HepG2 (cell line): ENCODE results near the gene RPS2. TPM values are rescaled to one million over a fixed set of nuclear protein-coding genes. Genes with fewer than 3 reads are reported as not detected.
A peak's percentile ranks its signal among the peaks of the same experiment; 100 is the strongest.

Experiments used
- AKAP8 ChIP-seq: sonication (generic); formaldehyde crosslinking; IDR thresholded peaks from 2 replicates; pipeline ENCODE4 v1.5.1; 2020; ENCODE audit warnings: mild to moderate bottlenecking, missing genetic modification reagents
- ARNT ChIP-seq: fragments of 450-650 bp; IDR thresholded peaks from 2 replicates; pipeline ENCODE4 v1.6.1; 2017
- BHLHE40 ChIP-seq: IDR thresholded peaks from 2 replicates; pipeline ENCODE4 v1.6.1; 2011; ENCODE audit warnings: low read length, improper control_type of control experiment
- HOXD1 ChIP-seq: sonication (generic); formaldehyde crosslinking; IDR thresholded peaks from 2 replicates; pipeline ENCODE4 v1.5.0; 2020; ENCODE audit warnings: missing genetic modification reagents
- IRF2 ChIP-seq: IDR thresholded peaks from 2 replicates; pipeline ENCODE4 v1.6.1; 2018; ENCODE audit warnings: missing genetic modification reagents, missing compliant biosample characterization
- KLF9 ChIP-seq: IDR thresholded peaks from 2 replicates; pipeline ENCODE4 v1.6.1; 2016; ENCODE audit warnings: low read depth
- MED13 ChIP-seq: sonication (generic); formaldehyde crosslinking; IDR thresholded peaks from 2 replicates; pipeline ENCODE4 v1.5.0; 2020; ENCODE audit warnings: missing genetic modification reagents
- SKI ChIP-seq: fragments of 450-650 bp; IDR thresholded peaks from one replicate; pipeline ENCODE4 v1.6.1; 2018; ENCODE audit warnings: mild to moderate bottlenecking; ENCODE audit not compliant: partially characterized antibody
- TERF1 ChIP-seq: sonication (generic); formaldehyde crosslinking; IDR thresholded peaks from 2 replicates; pipeline ENCODE4 v1.8.0; 2022; ENCODE audit warnings: mild to moderate bottlenecking, missing genetic modification reagents, moderate library complexity
- ZBTB8A ChIP-seq: sonication (generic); formaldehyde crosslinking; IDR thresholded peaks from 2 replicates; pipeline ENCODE4 v1.4.0; 2020; ENCODE audit warnings: mild to moderate bottlenecking, low read depth, missing genetic modification reagents, borderline replicate concordance
- ZNF329 ChIP-seq: sonication (generic); formaldehyde crosslinking; IDR thresholded peaks from 2 replicates; pipeline ENCODE4 v1.9.0; 2021; ENCODE audit warnings: low read depth, mild to moderate bottlenecking, missing genetic modification reagents
- ZNF354B ChIP-seq: sonication (generic); formaldehyde crosslinking; IDR thresholded peaks from 2 replicates; pipeline ENCODE4 v1.8.0; 2022; ENCODE audit warnings: mild to moderate bottlenecking, missing genetic modification reagents
- ZNF510 ChIP-seq: sonication (generic); formaldehyde crosslinking; IDR thresholded peaks from 2 replicates; pipeline ENCODE4 v1.4.0; 2020; ENCODE audit warnings: low read depth, mild to moderate bottlenecking, missing genetic modification reagents
- ZNF746 ChIP-seq: sonication (generic); formaldehyde crosslinking; IDR thresholded peaks from 2 replicates; pipeline ENCODE4 v1.8.0; 2022; ENCODE audit warnings: mild to moderate bottlenecking, missing genetic modification reagents
- ZNF790 ChIP-seq: sonication (generic); formaldehyde crosslinking; IDR thresholded peaks from 2 replicates; pipeline ENCODE4 v1.8.0; 2022; ENCODE audit warnings: missing genetic modification reagents, mild to moderate bottlenecking, borderline replicate concordance
- ZSCAN30 ChIP-seq: sonication (generic); formaldehyde crosslinking; IDR thresholded peaks from 2 replicates; pipeline ENCODE4 v1.5.0; 2020; ENCODE audit warnings: mild to moderate bottlenecking, missing genetic modification reagents
- polyA plus RNA-seq, 8 experiments: library from polyadenylated mRNA; depleted of rRNA in 3 of 8; stranded (reverse) in 7 of 8; unstranded in 1 of 8; fragments of >200 nt; fragmentation: Illumina TruSeq in 4 of 8; extraction: Trizol in 4 of 8; gene quantifications; 2 replicates each; pipeline versions ENCODE4 v1.2.1 to v1.2.3, GENCODE V29; 2011 to 2016; ENCODE audit warnings: low read depth in 4 of 8, missing spikeins in 1 of 8, mixed read lengths in 1 of 8; ENCODE audit not compliant: insufficient read depth in 1 of 8
- total RNA-seq, 5 experiments: library from RNA; depleted of rRNA; stranded (reverse); fragments of >200 nt; fragmentation: Illumina TruSeq; extraction: Trizol; gene quantifications; 2 replicates each; pipeline ENCODE4 v1.2.3, GENCODE V29; 2016; ENCODE audit warnings: low read depth in 1 of 5
- TF ChIP-seq, protein P1 (sequence below), 2 experiments: sonication (generic) in 1 of 2; formaldehyde crosslinking in 1 of 2; IDR thresholded peaks; 2 replicates each; pipeline versions ENCODE4 v1.5.1 to v1.6.1; 2011 to 2020; ENCODE audit warnings: borderline replicate concordance in 1 of 2, low read depth in 1 of 2, low read length in 1 of 2, mild to moderate bottlenecking in 1 of 2, missing genetic modification reagents in 1 of 2, moderate library complexity in 1 of 2
- TF ChIP-seq, protein P2 (sequence below): sonication (generic); formaldehyde crosslinking; IDR thresholded peaks from 2 replicates; pipeline ENCODE4 v1.5.1; 2020; ENCODE audit warnings: mild to moderate bottlenecking, missing genetic modification reagents
- TF ChIP-seq, protein P3 (sequence below): sonication (generic); formaldehyde crosslinking; IDR thresholded peaks from 2 replicates; pipeline ENCODE4 v1.4.0; 2020; ENCODE audit warnings: low read depth, missing genetic modification reagents

The RPS2 gene
- total and polyA plus RNA-seq, 2 of the 13 experiments (the other 11 are each of a cell fraction or from before 2014, with no cell fraction given), result 1,908 to 4,514 TPM

DNA sequence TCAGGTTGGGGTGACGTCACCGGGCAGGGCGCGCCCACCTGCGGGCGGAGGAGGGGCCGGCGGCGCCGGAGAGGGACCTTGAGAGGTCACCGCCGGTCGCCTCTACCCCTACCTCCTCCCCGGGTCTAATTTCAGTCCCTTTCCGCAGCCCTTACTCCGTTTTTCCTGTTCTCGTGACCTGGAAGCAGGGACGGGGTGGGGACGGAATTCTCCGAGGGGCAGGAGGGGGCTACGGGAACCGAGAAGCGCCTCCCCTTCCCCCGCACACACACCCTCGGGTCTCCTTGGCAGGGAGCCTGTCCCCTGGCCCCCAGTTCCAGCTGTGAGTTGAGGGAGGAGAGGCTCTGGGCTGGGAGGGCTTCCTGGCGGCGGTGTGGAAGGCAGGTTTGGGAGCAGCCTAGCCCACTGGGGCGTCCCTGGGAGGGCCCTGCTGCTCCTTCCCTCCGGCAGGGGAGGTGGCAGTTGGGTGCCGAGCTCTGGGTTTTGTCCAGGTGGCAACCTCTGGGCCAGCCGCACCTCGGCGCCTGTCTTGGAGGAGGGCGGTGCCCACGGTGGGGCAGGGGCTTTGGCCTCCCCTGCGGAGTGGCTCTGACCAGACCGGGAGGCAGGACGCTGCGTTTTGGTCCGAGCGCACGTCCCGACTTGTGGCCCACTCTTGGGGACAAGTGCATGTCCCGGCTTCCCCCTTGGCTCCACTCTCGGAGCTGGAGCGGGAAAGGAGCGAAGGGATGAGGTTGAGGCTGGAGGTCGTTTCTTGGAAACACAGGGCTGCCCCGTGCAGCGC lies 25.9 kb upstream of the RPS2 start (continued):
- TF ChIP-seq ZNF329 (CRISPR knock-in tag) (no peak), ZSCAN30 (CRISPR knock-in tag) (no peak), SKI (no peak), KLF9 (no peak), HOXD1 (CRISPR knock-in tag) (no peak), MED13 (CRISPR knock-in tag) (no peak), TERF1 (CRISPR knock-in tag) (no peak), IRF2 (CRISPR knock-in tag) (no peak), ZBTB8A (CRISPR knock-in tag) (no peak), ARNT (no peak), ZNF510 (CRISPR knock-in tag) (no peak), BHLHE40 (no peak), ZNF790 (CRISPR knock-in tag) (no peak), ZNF746 (no peak), AKAP8 (CRISPR knock-in tag) (no peak), ZNF354B (no peak)
- TF ChIP-seq, protein P1, sequence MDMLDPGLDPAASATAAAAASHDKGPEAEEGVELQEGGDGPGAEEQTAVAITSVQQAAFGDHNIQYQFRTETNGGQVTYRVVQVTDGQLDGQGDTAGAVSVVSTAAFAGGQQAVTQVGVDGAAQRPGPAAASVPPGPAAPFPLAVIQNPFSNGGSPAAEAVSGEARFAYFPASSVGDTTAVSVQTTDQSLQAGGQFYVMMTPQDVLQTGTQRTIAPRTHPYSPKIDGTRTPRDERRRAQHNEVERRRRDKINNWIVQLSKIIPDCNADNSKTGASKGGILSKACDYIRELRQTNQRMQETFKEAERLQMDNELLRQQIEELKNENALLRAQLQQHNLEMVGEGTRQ (IDR thresholded peaks at IDR 0.05; ENCODE audit: low read depth, low read length), result no peak
- TF ChIP-seq, protein P1 (CRISPR knock-in tag; IDR thresholded peaks at IDR 0.05; ENCODE audit: borderline replicate concordance), result 0 out of 2 replicates have a peak, but pooled peaks have one; percentile 1
- TF ChIP-seq, protein P2, sequence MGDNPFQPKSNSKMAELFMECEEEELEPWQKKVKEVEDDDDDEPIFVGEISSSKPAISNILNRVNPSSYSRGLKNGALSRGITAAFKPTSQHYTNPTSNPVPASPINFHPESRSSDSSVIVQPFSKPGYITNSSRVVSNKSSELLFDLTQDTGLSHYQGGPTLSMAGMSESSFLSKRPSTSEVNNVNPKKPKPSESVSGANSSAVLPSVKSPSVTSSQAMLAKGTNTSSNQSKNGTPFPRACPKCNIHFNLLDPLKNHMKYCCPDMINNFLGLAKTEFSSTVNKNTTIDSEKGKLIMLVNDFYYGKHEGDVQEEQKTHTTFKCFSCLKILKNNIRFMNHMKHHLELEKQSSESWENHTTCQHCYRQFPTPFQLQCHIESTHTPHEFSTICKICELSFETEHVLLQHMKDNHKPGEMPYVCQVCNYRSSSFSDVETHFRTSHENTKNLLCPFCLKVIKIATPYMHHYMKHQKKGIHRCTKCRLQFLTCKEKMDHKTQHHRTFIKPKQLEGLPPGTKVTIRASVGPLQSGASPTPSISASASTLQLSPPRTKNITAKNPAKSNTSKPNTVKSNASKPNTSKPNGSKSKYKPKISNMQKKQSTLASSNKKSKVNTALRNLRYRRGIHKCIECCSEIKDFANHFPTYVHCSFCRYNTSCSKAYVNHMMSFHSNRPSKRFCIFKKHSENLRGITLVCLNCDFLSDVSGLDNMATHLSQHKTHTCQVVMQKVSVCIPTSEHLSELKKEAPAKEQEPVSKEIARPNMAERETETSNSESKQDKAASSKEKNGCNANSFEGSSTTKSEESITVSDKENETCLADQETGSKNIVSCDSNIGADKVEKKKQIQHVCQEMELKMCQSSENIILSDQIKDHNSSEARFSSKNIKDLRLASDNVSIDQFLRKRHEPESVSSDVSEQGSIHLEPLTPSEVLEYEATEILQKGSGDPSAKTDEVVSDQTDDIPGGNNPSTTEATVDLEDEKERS (CRISPR knock-in tag), result no peak
- TF ChIP-seq, protein P3, sequence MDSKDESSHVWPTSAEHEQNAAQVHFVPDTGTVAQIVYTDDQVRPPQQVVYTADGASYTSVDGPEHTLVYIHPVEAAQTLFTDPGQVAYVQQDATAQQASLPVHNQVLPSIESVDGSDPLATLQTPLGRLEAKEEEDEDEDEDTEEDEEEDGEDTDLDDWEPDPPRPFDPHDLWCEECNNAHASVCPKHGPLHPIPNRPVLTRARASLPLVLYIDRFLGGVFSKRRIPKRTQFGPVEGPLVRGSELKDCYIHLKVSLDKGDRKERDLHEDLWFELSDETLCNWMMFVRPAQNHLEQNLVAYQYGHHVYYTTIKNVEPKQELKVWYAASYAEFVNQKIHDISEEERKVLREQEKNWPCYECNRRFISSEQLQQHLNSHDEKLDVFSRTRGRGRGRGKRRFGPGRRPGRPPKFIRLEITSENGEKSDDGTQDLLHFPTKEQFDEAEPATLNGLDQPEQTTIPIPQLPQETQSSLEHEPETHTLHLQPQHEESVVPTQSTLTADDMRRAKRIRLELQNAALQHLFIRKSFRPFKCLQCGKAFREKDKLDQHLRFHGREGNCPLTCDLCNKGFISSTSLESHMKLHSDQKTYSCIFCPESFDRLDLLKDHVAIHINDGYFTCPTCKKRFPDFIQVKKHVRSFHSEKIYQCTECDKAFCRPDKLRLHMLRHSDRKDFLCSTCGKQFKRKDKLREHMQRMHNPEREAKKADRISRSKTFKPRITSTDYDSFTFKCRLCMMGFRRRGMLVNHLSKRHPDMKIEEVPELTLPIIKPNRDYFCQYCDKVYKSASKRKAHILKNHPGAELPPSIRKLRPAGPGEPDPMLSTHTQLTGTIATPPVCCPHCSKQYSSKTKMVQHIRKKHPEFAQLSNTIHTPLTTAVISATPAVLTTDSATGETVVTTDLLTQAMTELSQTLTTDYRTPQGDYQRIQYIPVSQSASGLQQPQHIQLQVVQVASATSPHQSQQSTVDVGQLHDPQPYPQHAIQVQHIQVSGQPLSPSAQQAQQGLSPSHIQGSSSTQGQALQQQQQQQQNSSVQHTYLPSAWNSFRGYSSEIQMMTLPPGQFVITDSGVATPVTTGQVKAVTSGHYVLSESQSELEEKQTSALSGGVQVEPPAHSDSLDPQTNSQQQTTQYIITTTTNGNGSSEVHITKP (CRISPR knock-in tag), result peak; percentile 90
